ENCODE results near the gene GLIPR2. TPM values are rescaled to one million over a fixed set of nuclear protein-coding genes. Genes with fewer than 3 reads are reported as not detected.

Gene GLIPR2
- total RNA-seq, 2 donors from 2014 or later: 17.7 to 22.7 TPM

- ATAC-seq (replicated peaks in 1 of 2) (peak; percentile 70 to 74), DNase-seq (no peak)
- H3K27me3 Mint-ChIP-seq (ENCODE audit: low read depth): no peaks in the 10 kb centered on the region
- peak overlapping the region; percentile 20 to 81 for H3K4me3 Mint-ChIP-seq
- no peaks in the 10 kb centered on the region for H3K9me3 Mint-ChIP-seq
- H3K36me3 Mint-ChIP-seq (ENCODE audit: insufficient read depth in 2 of 2): peaks cover 2 to 22% of the 10 kb centered on the region in 2 donors
- peak overlapping the region; percentile 95 for H3K27ac Mint-ChIP-seq
- H3K4me1 Mint-ChIP-seq (ENCODE audit: low read depth): peaks cover 54% of the 10 kb centered on the region
Observed at GRCh38 chr9:36207546-36208012, 71.0 kb downstream of the GLIPR2 start.

GRCh38 chr9:36208521-36209253, 72.2 kb downstream of the GLIPR2 start:
- no peaks in the 10 kb centered on the region for H3K9me3 Mint-ChIP-seq
- ATAC-seq (replicated peaks in 1 of 2) (peak in 1 of 2 donors; percentile 20), DNase-seq (no peak)
- H3K27ac Mint-ChIP-seq: peak overlapping the region; percentile 95
- H3K27me3 Mint-ChIP-seq (ENCODE audit: low read depth): no peaks in the 10 kb centered on the region
- H3K4me1 Mint-ChIP-seq (ENCODE audit: low read depth): peaks cover 60% of the 10 kb centered on the region
- peaks cover 2 to 22% of the 10 kb centered on the region in 2 donors for H3K36me3 Mint-ChIP-seq (ENCODE audit: insufficient read depth in 2 of 2)
- peak overlapping the region in 1 of 2 donors; percentile 73 for H3K4me3 Mint-ChIP-seq

GRCh38 chr9:36210722-36211121, 74.2 kb downstream of the GLIPR2 start:
- Mint-ChIP-seq H3K27ac (peak overlapping the region; percentile 63), H3K27me3 (ENCODE audit: low read depth) (no peaks in the 10 kb centered on the region), H3K9me3 (no peaks in the 10 kb centered on the region), H3K4me1 (ENCODE audit: low read depth) (peaks cover 61% of the 10 kb centered on the region), H3K36me3 (ENCODE audit: insufficient read depth in 2 of 2) (peaks cover 2 to 16% of the 10 kb centered on the region in 2 donors), H3K4me3 (no peak overlapping the region)
- ATAC-seq (replicated peaks in 1 of 2) (no peak), DNase-seq (no peak)

- Mint-ChIP-seq H3K27me3 (ENCODE audit: low read depth) (no peaks in the 10 kb centered on the region), H3K4me1 (ENCODE audit: low read depth) (peaks cover 59% of the 10 kb centered on the region), H3K4me3 (no peak overlapping the region), H3K36me3 (ENCODE audit: insufficient read depth in 2 of 2) (peaks cover 2 to 18% of the 10 kb centered on the region in 2 donors), H3K9me3 (no peaks in the 10 kb centered on the region), H3K27ac (peak overlapping the region; percentile 12)
- no peak for DNase-seq
- no peak for ATAC-seq (replicated peaks in 1 of 2)
Observed at GRCh38 chr9:36211510-36211909, 75.0 kb downstream of the GLIPR2 start.

- Mint-ChIP-seq H3K27ac (peak overlapping the region; percentile 30), H3K9me3 (no peaks in the 10 kb centered on the region), H3K4me3 (no peak overlapping the region), H3K36me3 (ENCODE audit: insufficient read depth in 2 of 2) (peaks cover 2 to 18% of the 10 kb centered on the region in 2 donors), H3K4me1 (ENCODE audit: low read depth) (peaks cover 58% of the 10 kb centered on the region), H3K27me3 (ENCODE audit: low read depth) (no peaks in the 10 kb centered on the region)
- DNase-seq: no peak
- ATAC-seq (replicated peaks in 1 of 2): no peak
Observed at GRCh38 chr9:36213387-36213786, 76.9 kb downstream of the GLIPR2 start.

Other genes with a start within 250 kb of the GLIPR2 start
- gene HRCT1, start 230.5 kb upstream of the GLIPR2 start, total RNA-seq: not detected
- not detected for gene SPAAR, start 227.2 kb upstream of the GLIPR2 start, total RNA-seq
- not detected for gene OR2S2, start 178.6 kb upstream of the GLIPR2 start, total RNA-seq
- gene RECK, start 99.8 kb upstream of the GLIPR2 start, total RNA-seq: 1 to 10 TPM; 6.3 to 6.8 TPM
- under 1 TPM in 1 of 2 donors, not detected in 1; 0.12 TPM for gene CCIN, start 32.7 kb downstream of the GLIPR2 start, total RNA-seq
- gene CLTA, start 54.2 kb downstream of the GLIPR2 start, total RNA-seq: 10 to 100 TPM; 86.8 to 91.6 TPM
- 10 to 100 TPM; 19.1 to 19.5 TPM for gene GNE, start 121.7 kb downstream of the GLIPR2 start, total RNA-seq